K562 (cell line): ENCODE results near the gene LZTR1. TPM values are rescaled to one million over a fixed set of nuclear protein-coding genes. Genes with fewer than 3 reads are reported as not detected.

ENCODE experiments used
- CREB5 ChIP-seq: fragments of 250-450 bp; sonication (Bioruptor Pico); IDR thresholded peaks from 2 replicates; pipeline ENCODE4 v1.5.0; 2020; ENCODE audit warnings: mild to moderate bottlenecking
- CXXC5 ChIP-seq: fragments of 250-450 bp; sonication (Bioruptor Pico); IDR thresholded peaks from 2 replicates; pipeline ENCODE4 v1.8.0; 2022; ENCODE audit warnings: inconsistent platforms, mild to moderate bottlenecking, moderate library complexity
- EWSR1 ChIP-seq: fragments of 450-650 bp; IDR thresholded peaks from 2 replicates; pipeline ENCODE4 v1.6.1; 2018; ENCODE audit warnings: borderline replicate concordance, mild to moderate bottlenecking, low read depth, moderate library complexity; ENCODE audit not compliant: partially characterized antibody
- FOXO4 ChIP-seq: fragments of 450-650 bp; formaldehyde crosslinking; IDR thresholded peaks from 2 replicates; pipeline ENCODE4 v1.4.0; 2020; ENCODE audit warnings: mild to moderate bottlenecking, moderate library complexity
- RAD21 ChIP-seq, 2 experiments: fragments of 250-450 bp in 1 of 2; fragments of 450-650 bp in 1 of 2; sonication (Bioruptor Pico) in 1 of 2; formaldehyde crosslinking in 1 of 2; IDR thresholded peaks in 1 of 2; conservative IDR thresholded peaks in 1 of 2; 2 replicates each; pipeline versions ENCODE4 v1.4.0 to v1.8.0; 2020 to 2022; ENCODE audit warnings: mild to moderate bottlenecking in 2 of 2, moderate library complexity in 1 of 2
- SMAD2 ChIP-seq: fragments of 150-350 bp; IDR thresholded peaks from 2 replicates; pipeline ENCODE4 v1.6.1; 2014; ENCODE audit warnings: low read depth, mild to moderate bottlenecking, low read length
- ZNF830 ChIP-seq: fragments of 250-450 bp; sonication (Bioruptor Pico); IDR thresholded peaks from 2 replicates; pipeline ENCODE4 v1.5.0; 2021; ENCODE audit warnings: mild to moderate bottlenecking
- polyA plus RNA-seq, 8 experiments: library from polyadenylated mRNA; depleted of rRNA in 4 of 8; stranded (reverse) in 5 of 8; unstranded in 3 of 8; fragments of >200 nt; fragmentation: Nextera tagmentation in 2 of 8; fragmentation: Illumina TruSeq in 1 of 8; extraction: Ambion mirVana in 2 of 8; extraction: Trizol in 1 of 8; gene quantifications; 2 replicates each; pipeline versions ENCODE4 v1.2.1 to v1.2.3, GENCODE V29; 2011 to 2014; ENCODE audit warnings: inconsistent platforms in 1 of 8, missing spikeins in 1 of 8
- total RNA-seq, 7 experiments: library from RNA; depleted of rRNA in 6 of 7; stranded (reverse); fragments of >200 nt in 6 of 7; fragmentation: Illumina TruSeq in 2 of 7; extraction: Trizol in 2 of 7; gene quantifications; 2 replicates each; pipeline versions ENCODE4 v1.2.1 to v1.2.3, GENCODE V29; 2011 to 2021; ENCODE audit warnings: low replicate concordance in 1 of 7
- TF ChIP-seq, protein P1 (sequence below): sonication (generic); formaldehyde crosslinking; IDR thresholded peaks from 2 replicates; pipeline ENCODE4 v1.8.0; 2022; ENCODE audit warnings: mild to moderate bottlenecking, missing genetic modification reagents

Gene LZTR1
- total and polyA plus RNA-seq, 9 of the 15 experiments (the other 6 are each of a cell fraction or from before 2014, with no cell fraction given): 2.2 to 135 (median 63.0) TPM

GRCh38 chr22:21000207-21000986 lies 18.3 kb downstream of the LZTR1 start (continued):
- TF ChIP-seq EWSR1 (no peak), FOXO4 (CRISPR knock-in tag) (no peak; the same call in 1 of the 2 replicates), ZNF830 (CRISPR knock-in tag) (no peak), CREB5 (no peak), RAD21 (CRISPR knock-in tag; conservative IDR thresholded peaks at IDR 0.05 in 1 of 2, IDR thresholded peaks at IDR 0.05 in 1 of 2) (peak in 1 of 2 experiments; percentile 48; a peak in 2 of 4 replicates), CXXC5 (CRISPR knock-in tag) (no peak; the same call in 1 of the 2 replicates), SMAD2 (no peak)
- TF ChIP-seq, protein P1, sequence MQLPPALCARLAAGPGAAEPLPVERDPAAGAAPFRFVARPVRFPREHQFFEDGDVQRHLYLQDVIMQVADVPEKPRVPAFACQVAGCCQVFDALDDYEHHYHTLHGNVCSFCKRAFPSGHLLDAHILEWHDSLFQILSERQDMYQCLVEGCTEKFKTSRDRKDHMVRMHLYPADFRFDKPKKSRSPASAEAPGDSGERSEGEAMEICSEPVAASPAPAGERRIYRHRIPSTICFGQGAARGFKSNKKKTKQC (CRISPR knock-in tag): no peak
